Left lung (tissue), 10 donors: ENCODE data around the gene SIGLEC12. TPM values are rescaled to one million over a fixed set of nuclear protein-coding genes. Genes with fewer than 3 reads are reported as not detected.

ENCODE experiments used
- ATAC-seq: fragments of 200-7000 bp; cut with Tn5 transposase; one replicate; pipeline ENCODE4 v1.9.1; 2020; ENCODE audit warnings: moderate library complexity
- DNase-seq, 4 donors: peaks; one replicate each; pipeline ENCODE4 v3.0.0-alpha.2; 2013 to 2020
- H3K27ac ChIP-seq, 2 donors: fragments of 200-600 bp; sonication (generic) in 1 of 2; one replicate each; pipeline versions ENCODE4 v1.5.0 to v1.8.0; 2020 to 2021
- H3K27me3 ChIP-seq, 2 donors: fragments of 200-600 bp; sonication (generic) in 1 of 2; one replicate each; pipeline versions ENCODE4 v1.5.0 to v1.8.0; 2020 to 2021
- H3K36me3 ChIP-seq, 2 donors: fragments of 200-600 bp; sonication (generic) in 1 of 2; one replicate each; pipeline versions ENCODE4 v1.5.0 to v1.8.0; 2020 to 2021
- H3K4me1 ChIP-seq, 2 donors: fragments of 200-600 bp; one replicate each; pipeline ENCODE4 v1.8.0; 2021
- H3K4me3 ChIP-seq, 2 donors: fragments of 200-600 bp; sonication (generic) in 1 of 2; one replicate each; pipeline versions ENCODE4 v1.5.0 to v1.8.0; 2020 to 2021; ENCODE audit warnings: mild to moderate bottlenecking in 1 of 2
- H3K9me3 ChIP-seq, 2 donors: fragments of 200-600 bp; sonication (generic) in 1 of 2; one replicate each; pipeline versions ENCODE4 v1.5.0 to v1.8.0; 2020 to 2021
- CTCF ChIP-seq, 2 donors: fragments of 200-600 bp; sonication (generic) in 1 of 2; IDR thresholded peaks; one replicate each; pipeline versions ENCODE4 v1.5.0 to v1.8.0; 2021; ENCODE audit warnings: antibody characterized with exemption in 2 of 2
- intact Hi-C, 2 donors: fragments of 100-400 bp; cut with DNase I; formaldehyde crosslinking; loops; one replicate each; pipeline versions ENCODE4 v1.11.2 to v1.14.2; 2022
- polyA plus RNA-seq, 6 donors: library from polyadenylated mRNA; unstranded; fragments of 120-200 nt; gene quantifications; one replicate each; pipeline ENCODE4 v1.2.1, GENCODE V29; 2013; ENCODE audit not compliant: insufficient read length in 6 of 6
- total RNA-seq, 2 donors: library from RNA; stranded (reverse); fragmentation: NEBNext Ultra II Directional; extraction: Animal tissue kit (Norgen Biotek cat#: 25700); gene quantifications; one replicate each; pipeline ENCODE4 v1.2.1, GENCODE V29; 2021
- donor health status: DM: no; HTN: yes; CAD: no.
- donor health status: DM: no; HTN: no; CAD: no.

SIGLEC12 gene
- total and polyA plus RNA-seq, 8 donors, result 0.10 to 1.9 (median 0.39) TPM; not detected in 3

GRCh38 chr19:51476164-51476563 lies 25.4 kb downstream of the SIGLEC12 start:
- Histone ChIP-seq H3K27me3 (peaks cover 0 to 61% of the 10 kb centered on the region in 2 donors), H3K4me1 (peaks cover 0 to 3% of the 10 kb centered on the region in 2 donors), H3K36me3 (no peaks in the 10 kb centered on the region), H3K9me3 (no peaks in the 10 kb centered on the region), H3K4me3 (no peak overlapping the region), H3K27ac (no peak overlapping the region)
- TF ChIP-seq CTCF (IDR thresholded peaks at IDR 0.05), result no peak
- intact Hi-C loops, result loop anchor here in 1 of 2 donors (10.0 kb wide), 1 partner anchor 179 kb away; no protein-coding TSS in a partner anchor
- ATAC-seq (no peak), DNase-seq (no peak)

- H3K27ac ChIP-seq, result no peak overlapping the region
- no peaks in the 10 kb centered on the region for H3K9me3 ChIP-seq
- H3K27me3 ChIP-seq, result peaks cover 0 to 36% of the 10 kb centered on the region in 2 donors
- H3K4me3 ChIP-seq, result no peak overlapping the region
- TF ChIP-seq CTCF (IDR thresholded peaks at IDR 0.05), result peak; percentile 81 to 96
- no peaks in the 10 kb centered on the region for H3K36me3 ChIP-seq
- peak in 3 of 4 donors; percentile 32 to 70 (median 64) for DNase-seq
- intact Hi-C loops, result loop anchor here in 1 of 2 donors (10.0 kb wide), 1 partner anchor 182 kb away; no protein-coding TSS in a partner anchor
- ATAC-seq, result peak; percentile 93
- peaks cover 0 to 8% of the 10 kb centered on the region in 2 donors for H3K4me1 ChIP-seq
These were observed 28.4 kb downstream of the SIGLEC12 start for GRCh38 chr19:51473009-51473707.

GRCh38 chr19:51472607-51473006 lies 29.0 kb downstream of the SIGLEC12 start:
- no peaks in the 10 kb centered on the region for H3K36me3 ChIP-seq
- no peak for TF ChIP-seq CTCF (IDR thresholded peaks at IDR 0.05)
- no peak overlapping the region for H3K4me3 ChIP-seq
- H3K27me3 ChIP-seq, result peaks cover 0 to 31% of the 10 kb centered on the region in 2 donors
- H3K27ac ChIP-seq, result no peak overlapping the region
- no peaks in the 10 kb centered on the region for H3K9me3 ChIP-seq
- intact Hi-C loops, result loop anchor here in 1 of 2 donors (10.0 kb wide), 1 partner anchor 182 kb away; no protein-coding TSS in a partner anchor
- DNase-seq (no peak), ATAC-seq (no peak)
- H3K4me1 ChIP-seq, result peaks cover 0 to 13% of the 10 kb centered on the region in 2 donors

GRCh38 chr19:51471527-51471926 lies 30.1 kb downstream of the SIGLEC12 start:
- no peak for ATAC-seq
- peaks cover 0 to 30% of the 10 kb centered on the region in 2 donors for H3K27me3 ChIP-seq
- no peak for TF ChIP-seq CTCF (IDR thresholded peaks at IDR 0.05)
- no peak for DNase-seq
- H3K36me3 ChIP-seq, result no peaks in the 10 kb centered on the region
- intact Hi-C loops, result loop anchor here in 1 of 2 donors (10.0 kb wide), 1 partner anchor 183 kb away; no protein-coding TSS in a partner anchor
- H3K27ac ChIP-seq, result no peak overlapping the region
- no peak overlapping the region for H3K4me3 ChIP-seq
- no peaks in the 10 kb centered on the region for H3K9me3 ChIP-seq
- peaks cover 0 to 21% of the 10 kb centered on the region in 2 donors for H3K4me1 ChIP-seq

- TF ChIP-seq CTCF (IDR thresholded peaks at IDR 0.05), result no peak
- no peak overlapping the region for H3K27ac ChIP-seq
- H3K27me3 ChIP-seq, result peaks cover 0 to 30% of the 10 kb centered on the region in 2 donors
- DNase-seq (no peak), ATAC-seq (no peak)
- no peaks in the 10 kb centered on the region for H3K9me3 ChIP-seq
- H3K36me3 ChIP-seq, result no peaks in the 10 kb centered on the region
- no peak overlapping the region for H3K4me3 ChIP-seq
- intact Hi-C loops, result loop anchor here in 1 of 2 donors (10.0 kb wide), 1 partner anchor 184 kb away; no protein-coding TSS in a partner anchor
- peaks cover 0 to 21% of the 10 kb centered on the region in 2 donors for H3K4me1 ChIP-seq
These were observed 30.6 kb downstream of the SIGLEC12 start for GRCh38 chr19:51470966-51471365.
